ENCODE results near the gene TRA2B. TPM values are rescaled to one million over a fixed set of nuclear protein-coding genes. Genes with fewer than 3 reads are reported as not detected.
A peak's percentile ranks its signal among the peaks of the same experiment; 100 is the strongest.

The TRA2B gene
- total RNA-seq, 2 donors from 2014 or later = 137 to 267 TPM

- ATAC-seq (ENCODE audit: insufficient number of reproducible peaks, low FRiP score, low read depth) (no peak), DNase-seq (ENCODE audit: low spot score) (no peak)
- Histone ChIP-seq H3K27ac (no peak overlapping the region), H3K9me3 (no peaks in the 10 kb centered on the region), H3K27me3 (replicated peaks; ENCODE audit: insufficient read depth) (no peaks in the 10 kb centered on the region), H3K36me3 (no peaks in the 10 kb centered on the region), H3K4me3 (no peak overlapping the region), H3K4me1 (ENCODE audit: control insufficient read depth in 1 of 2, low read depth in 2 of 2) (peaks cover 0 to 2% of the 10 kb centered on the region in 2 donors)
- TF ChIP-seq CTCF (IDR thresholded peaks at IDR 0.05) = no peak
Observed at GRCh38 chr3:185954366-185954723, 16.5 kb upstream of the TRA2B start.

- no peak for TF ChIP-seq CTCF (IDR thresholded peaks at IDR 0.05)
- H3K4me3 ChIP-seq = no peak overlapping the region
- H3K27ac ChIP-seq = no peak overlapping the region
- no peaks in the 10 kb centered on the region for H3K27me3 ChIP-seq (replicated peaks; ENCODE audit: insufficient read depth)
- H3K4me1 ChIP-seq (ENCODE audit: control insufficient read depth in 1 of 2, low read depth in 2 of 2) = no peaks in the 10 kb centered on the region
- ATAC-seq (ENCODE audit: insufficient number of reproducible peaks, low FRiP score, low read depth) (no peak), DNase-seq (ENCODE audit: low spot score) (no peak)
- H3K36me3 ChIP-seq = no peaks in the 10 kb centered on the region
- H3K9me3 ChIP-seq = no peaks in the 10 kb centered on the region
Observed at GRCh38 chr3:185950728-185951127, 12.9 kb upstream of the TRA2B start.

- no peaks in the 10 kb centered on the region for H3K4me1 ChIP-seq (ENCODE audit: control insufficient read depth in 1 of 2, low read depth in 2 of 2)
- no peak for ATAC-seq (ENCODE audit: insufficient number of reproducible peaks, low FRiP score, low read depth)
- DNase-seq (ENCODE audit: low spot score) = no peak
- no peaks in the 10 kb centered on the region for H3K9me3 ChIP-seq
- no peak for TF ChIP-seq CTCF (IDR thresholded peaks at IDR 0.05)
- no peak overlapping the region for H3K27ac ChIP-seq
- no peaks in the 10 kb centered on the region for H3K36me3 ChIP-seq
- no peak overlapping the region for H3K4me3 ChIP-seq
- H3K27me3 ChIP-seq (replicated peaks; ENCODE audit: insufficient read depth) = no peaks in the 10 kb centered on the region
Observed at GRCh38 chr3:185949515-185949914, 11.7 kb upstream of the TRA2B start.

GRCh38 chr3:185948292-185948691 lies 10.5 kb upstream of the TRA2B start:
- H3K36me3 ChIP-seq = no peaks in the 10 kb centered on the region
- no peak for TF ChIP-seq CTCF (IDR thresholded peaks at IDR 0.05)
- no peak overlapping the region for H3K27ac ChIP-seq
- H3K4me1 ChIP-seq (ENCODE audit: control insufficient read depth in 1 of 2, low read depth in 2 of 2) = peaks cover 0 to 6% of the 10 kb centered on the region in 2 donors
- no peaks in the 10 kb centered on the region for H3K9me3 ChIP-seq
- DNase-seq (ENCODE audit: low spot score) (no peak), ATAC-seq (ENCODE audit: insufficient number of reproducible peaks, low FRiP score, low read depth) (no peak)
- no peaks in the 10 kb centered on the region for H3K27me3 ChIP-seq (replicated peaks; ENCODE audit: insufficient read depth)
- no peak overlapping the region for H3K4me3 ChIP-seq

- no peak for DNase-seq (ENCODE audit: low spot score)
- Histone ChIP-seq H3K27me3 (replicated peaks; ENCODE audit: insufficient read depth) (no peaks in the 10 kb centered on the region), H3K4me3 (peak overlapping the region; percentile 56), H3K27ac (peak overlapping the region; percentile 18 to 75), H3K36me3 (no peaks in the 10 kb centered on the region), H3K9me3 (no peaks in the 10 kb centered on the region), H3K4me1 (ENCODE audit: control insufficient read depth in 1 of 2, low read depth in 2 of 2) (peaks cover 0 to 14% of the 10 kb centered on the region in 2 donors)
- ATAC-seq (ENCODE audit: insufficient number of reproducible peaks, low FRiP score, low read depth) = no peak
- peak; percentile 19 for TF ChIP-seq CTCF (IDR thresholded peaks at IDR 0.05)
Observed at GRCh38 chr3:185943760-185944106, 5.9 kb upstream of the TRA2B start.
